Upper lobe of left lung (tissue), 4 donors: ENCODE data around the gene AAGAB.

Source experiments
- EP300 ChIP-seq, 4 donors: sonication (generic); formaldehyde crosslinking; IDR thresholded peaks; one replicate each; pipeline ENCODE4 v1.5.1; 2017; ENCODE audit warnings: antibody characterized with exemption in 4 of 4, control low read depth in 2 of 4
- POLR2A ChIP-seq, 4 donors: fragments of 450-650 bp; IDR thresholded peaks; one replicate each; pipeline ENCODE4 v1.5.1; 2016 to 2017; ENCODE audit warnings: antibody characterized with exemption in 4 of 4, mild to moderate bottlenecking in 2 of 4
- POLR2AphosphoS5 ChIP-seq, 2 donors: sonication (generic); formaldehyde crosslinking; IDR thresholded peaks; one replicate each; pipeline ENCODE4 v1.5.1; 2017; ENCODE audit warnings: antibody characterized with exemption in 2 of 2
- TF ChIP-seq, protein P1 (sequence below), 6 experiments: fragments of 450-650 bp in 4 of 6; fragments of 200-600 bp in 2 of 6; sonication (generic) in 2 of 6; IDR thresholded peaks; one replicate each; pipeline ENCODE4 v1.5.1; 2016 to 2019; ENCODE audit warnings: antibody characterized with exemption in 6 of 6

DNA sequence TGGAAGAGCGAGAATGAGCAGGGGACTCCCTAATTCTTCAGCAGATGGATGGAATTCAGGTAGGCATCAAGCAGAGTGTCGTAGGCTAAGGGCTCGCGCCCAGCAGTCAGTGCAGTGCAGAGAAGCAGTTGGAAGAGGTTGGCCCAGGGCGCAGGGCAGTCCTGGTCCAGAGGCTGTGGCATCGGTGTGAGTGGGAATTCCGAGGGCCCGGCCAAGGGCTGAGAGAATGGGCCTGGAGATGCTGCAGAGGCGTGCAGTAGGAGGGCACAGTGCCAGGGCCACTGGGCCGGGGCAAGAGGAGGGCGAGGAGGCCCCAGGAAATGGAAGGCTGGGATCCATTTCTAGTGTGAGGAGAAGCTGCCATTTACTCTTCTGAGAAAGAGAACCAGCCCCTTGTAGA is 74.4 kb downstream of the AAGAB start:
- TF ChIP-seq POLR2A (IDR thresholded peaks at IDR 0.05) (no peak), POLR2AphosphoS5 (IDR thresholded peaks at IDR 0.05) (no peak), EP300 (IDR thresholded peaks at IDR 0.05) (no peak)
- TF ChIP-seq, protein P1, sequence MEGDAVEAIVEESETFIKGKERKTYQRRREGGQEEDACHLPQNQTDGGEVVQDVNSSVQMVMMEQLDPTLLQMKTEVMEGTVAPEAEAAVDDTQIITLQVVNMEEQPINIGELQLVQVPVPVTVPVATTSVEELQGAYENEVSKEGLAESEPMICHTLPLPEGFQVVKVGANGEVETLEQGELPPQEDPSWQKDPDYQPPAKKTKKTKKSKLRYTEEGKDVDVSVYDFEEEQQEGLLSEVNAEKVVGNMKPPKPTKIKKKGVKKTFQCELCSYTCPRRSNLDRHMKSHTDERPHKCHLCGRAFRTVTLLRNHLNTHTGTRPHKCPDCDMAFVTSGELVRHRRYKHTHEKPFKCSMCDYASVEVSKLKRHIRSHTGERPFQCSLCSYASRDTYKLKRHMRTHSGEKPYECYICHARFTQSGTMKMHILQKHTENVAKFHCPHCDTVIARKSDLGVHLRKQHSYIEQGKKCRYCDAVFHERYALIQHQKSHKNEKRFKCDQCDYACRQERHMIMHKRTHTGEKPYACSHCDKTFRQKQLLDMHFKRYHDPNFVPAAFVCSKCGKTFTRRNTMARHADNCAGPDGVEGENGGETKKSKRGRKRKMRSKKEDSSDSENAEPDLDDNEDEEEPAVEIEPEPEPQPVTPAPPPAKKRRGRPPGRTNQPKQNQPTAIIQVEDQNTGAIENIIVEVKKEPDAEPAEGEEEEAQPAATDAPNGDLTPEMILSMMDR (IDR thresholded peaks at IDR 0.05) = no peak
